A549 (cell line): ENCODE results near the gene PLBD2. TPM values are rescaled to one million over a fixed set of nuclear protein-coding genes. Genes with fewer than 3 reads are reported as not detected.

Experiments
- ATAC-seq, 2 experiments: fragments of 200-7000 bp in 1 of 2; fragments of >200 bp in 1 of 2; cut with Nextera tagmentation in 1 of 2; cut with Tn5 transposase in 1 of 2; 3 replicates each; pipeline versions ENCODE4 v1.8.0 to v1.9.1; 2018 to 2020; ENCODE audit warnings: mild to moderate bottlenecking in 1 of 2, moderate library complexity in 1 of 2
- CTCF ChIA-PET: fragments of 300-600 bp; sonication (Branson Sonifier 250); formaldehyde crosslinking; extraction: SDS; loops from one replicate; lab custom pipeline; 2021; ENCODE audit warnings: antibody characterized with exemption, inconsistent platforms; lab: Yijun Ruan, JAX
- POLR2A ChIA-PET: fragments of 350-600 bp; formaldehyde crosslinking; extraction: SDS; loops from one replicate; lab custom pipeline; 2021; ENCODE audit warnings: antibody characterized with exemption, inconsistent platforms; lab: Yijun Ruan, JAX
- DNase-seq, 2 experiments: peaks; one replicate each; pipeline versions ENCODE4 v3.0.0 to v3.0.0-alpha.2; 2011 to 2016; ENCODE audit warnings: low read depth in 1 of 2, low spot score in 1 of 2
- FAIRE-seq: peaks from 2 replicates; lab custom pipeline; 2011; peaks lifted over from hg19 to GRCh38; lab: Jason Lieb, UNC
- H3K27ac ChIP-seq, 2 experiments: fragments of >200 bp; sonication (Bioruptor Twin); formaldehyde crosslinking; 3 replicates each; pipeline ENCODE4 v1.5.1; 2016 to 2017
- H3K4me1 ChIP-seq: fragments of >200 bp; sonication (Bioruptor Twin); formaldehyde crosslinking; 3 replicates; pipeline ENCODE4 v1.6.1; 2016
- H3K4me2 ChIP-seq: fragments of >200 bp; sonication (Bioruptor Twin); formaldehyde crosslinking; 3 replicates; pipeline ENCODE4 v1.6.1; 2016
- H3K4me3 ChIP-seq: fragments of >200 bp; sonication (Bioruptor Twin); formaldehyde crosslinking; 3 replicates; pipeline ENCODE4 v1.5.1; 2016
- H3K9me3 ChIP-seq: fragments of >200 bp; sonication (Bioruptor Twin); formaldehyde crosslinking; 3 replicates; pipeline ENCODE4 v1.6.1; 2016
- BHLHE40 ChIP-seq: IDR thresholded peaks from 2 replicates; pipeline ENCODE4 v1.6.1; 2012; ENCODE audit warnings: low read depth, low read length, inconsistent platforms
- CBX2 ChIP-seq: fragments of 200-600 bp; sonication (generic); IDR thresholded peaks from 2 replicates; pipeline ENCODE4 v1.6.1; 2016; ENCODE audit warnings: low read depth, mild to moderate bottlenecking, borderline replicate concordance
- CEBPB ChIP-seq, 2 experiments: fragments of >200 bp in 1 of 2; sonication (Bioruptor Twin) in 1 of 2; formaldehyde crosslinking in 1 of 2; IDR thresholded peaks; 2 replicates each; pipeline ENCODE4 v1.6.1; 2012 to 2016
- CHD2 ChIP-seq: fragments of 150-350 bp; IDR thresholded peaks from 2 replicates; pipeline ENCODE4 v1.6.1; 2014; ENCODE audit warnings: low read length; ENCODE audit not compliant: partially characterized antibody
- CHD4 ChIP-seq: fragments of 200-600 bp; sonication (generic); IDR thresholded peaks from 2 replicates; pipeline ENCODE4 v1.6.1; 2016; ENCODE audit warnings: antibody characterized with exemption, mild to moderate bottlenecking, borderline replicate concordance
- EP300 ChIP-seq, 2 experiments: fragments of >200 bp; sonication (Bioruptor Twin); formaldehyde crosslinking; IDR thresholded peaks; 2 replicates in 1 of 2; 3 replicates in 1 of 2; pipeline ENCODE4 v1.6.1; 2016 to 2017
- HEYL ChIP-seq: fragments of 250-450 bp; sonication (Bioruptor Pico); IDR thresholded peaks from 2 replicates; pipeline ENCODE4 v1.8.0; 2021; ENCODE audit warnings: mild to moderate bottlenecking, moderate library complexity
- HOXA7 ChIP-seq: fragments of 250-450 bp; sonication (Bioruptor Pico); IDR thresholded peaks from 2 replicates; pipeline ENCODE4 v1.5.0; 2020; ENCODE audit warnings: mild to moderate bottlenecking, moderate library complexity
- HOXB13 ChIP-seq: fragments of 250-450 bp; sonication (Bioruptor Pico); IDR thresholded peaks from 2 replicates; pipeline ENCODE4 v1.5.0; 2020; ENCODE audit warnings: low read depth, mild to moderate bottlenecking, moderate library complexity
- JUNB ChIP-seq: fragments of >200 bp; sonication (Bioruptor Twin); formaldehyde crosslinking; IDR thresholded peaks from 2 replicates; pipeline ENCODE4 v1.6.1; 2016
- NFE2L2 ChIP-seq: fragments of 150-350 bp; conservative IDR thresholded peaks from 2 replicates; pipeline ENCODE4 v1.6.1; 2014; ENCODE audit warnings: low read length
- POLR2A ChIP-seq: IDR thresholded peaks from 2 replicates; pipeline ENCODE4 v1.6.1; 2012; ENCODE audit warnings: mild to moderate bottlenecking, low read length
- RAD21 ChIP-seq, 2 experiments: fragments of >200 bp in 1 of 2; sonication (Bioruptor Twin) in 1 of 2; formaldehyde crosslinking in 1 of 2; IDR thresholded peaks in 1 of 2; conservative IDR thresholded peaks in 1 of 2; 2 replicates in 1 of 2; 3 replicates in 1 of 2; pipeline ENCODE4 v1.6.1; 2012 to 2018; ENCODE audit warnings: inconsistent platforms in 1 of 2
- RNF2 ChIP-seq: fragments of 200-600 bp; sonication (generic); IDR thresholded peaks from 2 replicates; pipeline ENCODE4 v1.6.1; 2016; ENCODE audit warnings: low read depth, mild to moderate bottlenecking, antibody characterized with exemption, moderate library complexity, borderline replicate concordance
- SREBF2 ChIP-seq: fragments of 450-650 bp; IDR thresholded peaks from 2 replicates; pipeline ENCODE4 v1.6.1; 2014; ENCODE audit warnings: mild to moderate bottlenecking, moderate library complexity
- ZC3H11A ChIP-seq: fragments of 450-650 bp; IDR thresholded peaks from 2 replicates; pipeline ENCODE4 v1.6.1; 2014; ENCODE audit warnings: antibody characterized with exemption, mild to moderate bottlenecking
- ZFP36 ChIP-seq: fragments of 450-650 bp; IDR thresholded peaks from 2 replicates; pipeline ENCODE4 v1.6.1; 2014; ENCODE audit warnings: borderline replicate concordance; ENCODE audit not compliant: partially characterized antibody
- WGBS: methylation state at CpG from one replicate; pipeline ENCODE4 v1.1.6; 2017; ENCODE audit errors: missing lambda C conversion rate; 5-methylcytosine and 5-hydroxymethylcytosine counted together
- polyA plus RNA-seq, 4 experiments: library from polyadenylated mRNA; depleted of rRNA in 3 of 4; stranded (reverse); fragments of >200 nt; fragmentation: RNase III in 1 of 4; extraction: RNeasy Plus Mini Kit Qiagen cat#74134 plus additional on column Dnase treatment in 1 of 4; gene quantifications; 2 replicates in 3 of 4; 3 replicates in 1 of 4; pipeline ENCODE4 v1.2.3, GENCODE V29; 2011 to 2017
- TF ChIP-seq, protein P1 (sequence below): fragments of 450-650 bp; IDR thresholded peaks from 2 replicates; pipeline ENCODE4 v1.6.1; 2014; ENCODE audit warnings: antibody characterized with exemption
- TF ChIP-seq, protein P2 (sequence below): fragments of 150-350 bp; IDR thresholded peaks from 2 replicates; pipeline ENCODE4 v1.6.1; 2014; ENCODE audit warnings: low read depth, mild to moderate bottlenecking, low read length
- TF ChIP-seq, protein P3 (sequence below): fragments of >200 bp; sonication (Bioruptor Twin); formaldehyde crosslinking; IDR thresholded peaks from 3 replicates; pipeline ENCODE4 v1.6.1; 2016
- TF ChIP-seq, protein P4 (sequence below): fragments of 250-450 bp; sonication (Bioruptor Pico); IDR thresholded peaks from 2 replicates; pipeline ENCODE4 v1.5.0; 2020; ENCODE audit warnings: low read depth, mild to moderate bottlenecking, moderate library complexity
- TF ChIP-seq, protein P5 (sequence below): fragments of >200 bp; sonication (Bioruptor Twin); formaldehyde crosslinking; IDR thresholded peaks from 3 replicates; pipeline ENCODE4 v1.5.1; 2016
- TF ChIP-seq, protein P6 (sequence below): IDR thresholded peaks from 2 replicates; pipeline ENCODE4 v1.6.1; 2012

PLBD2 gene
- polyA plus RNA-seq, 2 of the 4 experiments (the other 2 are of a cell fraction): 13.2 to 25.9 TPM

DNA sequence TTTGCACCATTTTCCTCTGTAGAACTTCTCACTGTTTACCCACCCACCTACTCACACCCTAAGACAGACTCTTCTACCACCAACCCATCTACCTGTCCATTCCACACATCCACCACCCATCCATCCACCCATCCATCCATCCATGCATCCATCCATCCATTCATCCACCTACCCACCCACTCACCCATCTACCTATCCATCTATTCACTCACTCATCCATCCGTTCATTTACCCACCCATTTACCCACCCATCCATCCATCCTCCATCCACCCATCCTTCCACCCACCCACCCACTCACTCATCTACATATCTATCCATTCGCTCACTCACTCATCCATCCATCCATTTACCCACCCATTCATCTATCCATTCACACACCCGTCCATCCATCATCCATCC lies 15.1 kb downstream of the PLBD2 start:
- TF ChIP-seq ZC3H11A (no peak), EP300 (IDR thresholded peaks at IDR 0.05) (no peak), HEYL (CRISPR knock-in tag) (no peak), RAD21 (conservative IDR thresholded peaks at IDR 0.05 in 1 of 2, IDR thresholded peaks at IDR 0.05 in 1 of 2) (no peak), BHLHE40 (no peak), POLR2A (no peak), CEBPB (IDR thresholded peaks at IDR 0.05) (no peak), CHD4 (no peak), NFE2L2 (no peak), CBX2 (no peak), RNF2 (no peak), HOXB13 (CRISPR knock-in tag) (no peak), CHD2 (no peak), ZFP36 (no peak)
- TF ChIP-seq, protein P1, sequence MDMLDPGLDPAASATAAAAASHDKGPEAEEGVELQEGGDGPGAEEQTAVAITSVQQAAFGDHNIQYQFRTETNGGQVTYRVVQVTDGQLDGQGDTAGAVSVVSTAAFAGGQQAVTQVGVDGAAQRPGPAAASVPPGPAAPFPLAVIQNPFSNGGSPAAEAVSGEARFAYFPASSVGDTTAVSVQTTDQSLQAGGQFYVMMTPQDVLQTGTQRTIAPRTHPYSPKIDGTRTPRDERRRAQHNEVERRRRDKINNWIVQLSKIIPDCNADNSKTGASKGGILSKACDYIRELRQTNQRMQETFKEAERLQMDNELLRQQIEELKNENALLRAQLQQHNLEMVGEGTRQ: no peak
- TF ChIP-seq, protein P2, sequence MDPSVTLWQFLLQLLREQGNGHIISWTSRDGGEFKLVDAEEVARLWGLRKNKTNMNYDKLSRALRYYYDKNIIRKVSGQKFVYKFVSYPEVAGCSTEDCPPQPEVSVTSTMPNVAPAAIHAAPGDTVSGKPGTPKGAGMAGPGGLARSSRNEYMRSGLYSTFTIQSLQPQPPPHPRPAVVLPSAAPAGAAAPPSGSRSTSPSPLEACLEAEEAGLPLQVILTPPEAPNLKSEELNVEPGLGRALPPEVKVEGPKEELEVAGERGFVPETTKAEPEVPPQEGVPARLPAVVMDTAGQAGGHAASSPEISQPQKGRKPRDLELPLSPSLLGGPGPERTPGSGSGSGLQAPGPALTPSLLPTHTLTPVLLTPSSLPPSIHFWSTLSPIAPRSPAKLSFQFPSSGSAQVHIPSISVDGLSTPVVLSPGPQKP: no peak
- TF ChIP-seq, protein P3, sequence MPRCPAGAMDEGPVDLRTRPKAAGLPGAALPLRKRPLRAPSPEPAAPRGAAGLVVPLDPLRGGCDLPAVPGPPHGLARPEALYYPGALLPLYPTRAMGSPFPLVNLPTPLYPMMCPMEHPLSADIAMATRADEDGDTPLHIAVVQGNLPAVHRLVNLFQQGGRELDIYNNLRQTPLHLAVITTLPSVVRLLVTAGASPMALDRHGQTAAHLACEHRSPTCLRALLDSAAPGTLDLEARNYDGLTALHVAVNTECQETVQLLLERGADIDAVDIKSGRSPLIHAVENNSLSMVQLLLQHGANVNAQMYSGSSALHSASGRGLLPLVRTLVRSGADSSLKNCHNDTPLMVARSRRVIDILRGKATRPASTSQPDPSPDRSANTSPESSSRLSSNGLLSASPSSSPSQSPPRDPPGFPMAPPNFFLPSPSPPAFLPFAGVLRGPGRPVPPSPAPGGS: no peak
- TF ChIP-seq, protein P4, sequence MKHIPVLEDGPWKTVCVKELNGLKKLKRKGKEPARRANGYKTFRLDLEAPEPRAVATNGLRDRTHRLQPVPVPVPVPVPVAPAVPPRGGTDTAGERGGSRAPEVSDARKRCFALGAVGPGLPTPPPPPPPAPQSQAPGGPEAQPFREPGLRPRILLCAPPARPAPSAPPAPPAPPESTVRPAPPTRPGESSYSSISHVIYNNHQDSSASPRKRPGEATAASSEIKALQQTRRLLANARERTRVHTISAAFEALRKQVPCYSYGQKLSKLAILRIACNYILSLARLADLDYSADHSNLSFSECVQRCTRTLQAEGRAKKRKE (CRISPR knock-in tag): no peak
- TF ChIP-seq, protein P5, sequence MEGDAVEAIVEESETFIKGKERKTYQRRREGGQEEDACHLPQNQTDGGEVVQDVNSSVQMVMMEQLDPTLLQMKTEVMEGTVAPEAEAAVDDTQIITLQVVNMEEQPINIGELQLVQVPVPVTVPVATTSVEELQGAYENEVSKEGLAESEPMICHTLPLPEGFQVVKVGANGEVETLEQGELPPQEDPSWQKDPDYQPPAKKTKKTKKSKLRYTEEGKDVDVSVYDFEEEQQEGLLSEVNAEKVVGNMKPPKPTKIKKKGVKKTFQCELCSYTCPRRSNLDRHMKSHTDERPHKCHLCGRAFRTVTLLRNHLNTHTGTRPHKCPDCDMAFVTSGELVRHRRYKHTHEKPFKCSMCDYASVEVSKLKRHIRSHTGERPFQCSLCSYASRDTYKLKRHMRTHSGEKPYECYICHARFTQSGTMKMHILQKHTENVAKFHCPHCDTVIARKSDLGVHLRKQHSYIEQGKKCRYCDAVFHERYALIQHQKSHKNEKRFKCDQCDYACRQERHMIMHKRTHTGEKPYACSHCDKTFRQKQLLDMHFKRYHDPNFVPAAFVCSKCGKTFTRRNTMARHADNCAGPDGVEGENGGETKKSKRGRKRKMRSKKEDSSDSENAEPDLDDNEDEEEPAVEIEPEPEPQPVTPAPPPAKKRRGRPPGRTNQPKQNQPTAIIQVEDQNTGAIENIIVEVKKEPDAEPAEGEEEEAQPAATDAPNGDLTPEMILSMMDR: no peak
- DNase-seq (no peak), FAIRE-seq (no peak), ATAC-seq (no peak)
- no peaks in the 10 kb centered on the region for H3K9me3 ChIP-seq
- no peak overlapping the region for H3K4me2 ChIP-seq
- CTCF ChIA-PET: no interaction called here
- H3K4me3 ChIP-seq: no peak overlapping the region
- WGBS: 87% methylated on average over 3 of the region's 3 CpGs
- no peak overlapping the region for H3K27ac ChIP-seq
- H3K4me1 ChIP-seq: no peaks in the 10 kb centered on the region
- POLR2A ChIA-PET: no interaction called here

DNA sequence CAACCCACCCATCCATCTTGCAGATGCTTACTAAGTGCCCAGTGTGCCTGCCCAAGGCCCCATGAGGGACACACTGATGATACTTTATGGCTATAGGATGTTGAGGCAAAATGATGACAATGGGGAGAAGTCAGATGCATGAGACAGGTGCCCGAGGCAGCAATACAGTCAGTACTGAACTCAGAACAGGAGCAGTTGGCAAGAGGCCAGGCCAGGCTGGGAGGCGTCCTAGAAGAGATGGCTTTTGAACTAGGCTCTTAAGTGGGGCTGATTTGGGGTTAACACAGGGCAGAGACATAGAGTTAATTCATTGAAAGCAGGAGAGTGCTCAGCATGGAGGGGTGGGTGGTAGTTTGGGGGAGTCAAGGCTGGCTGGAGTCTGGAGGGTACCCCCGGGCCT lies 15.6 kb downstream of the PLBD2 start:
- Histone ChIP-seq H3K9me3 (no peaks in the 10 kb centered on the region), H3K4me1 (no peaks in the 10 kb centered on the region), H3K4me2 (no peak overlapping the region), H3K27ac (no peak overlapping the region)
- DNase-seq (no peak), ATAC-seq (no peak)
- ChIA-PET CTCF (interaction anchor here (2.0 kb wide), 1 partner anchor 51 kb away, joined by 6 read pairs; no protein-coding TSS in a partner anchor), POLR2A (no interaction called here)
- TF ChIP-seq, protein P6, sequence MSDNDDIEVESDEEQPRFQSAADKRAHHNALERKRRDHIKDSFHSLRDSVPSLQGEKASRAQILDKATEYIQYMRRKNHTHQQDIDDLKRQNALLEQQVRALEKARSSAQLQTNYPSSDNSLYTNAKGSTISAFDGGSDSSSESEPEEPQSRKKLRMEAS: no peak
- TF ChIP-seq HOXA7 (CRISPR knock-in tag) (no peak), RAD21 (conservative IDR thresholded peaks at IDR 0.05 in 1 of 2, IDR thresholded peaks at IDR 0.05 in 1 of 2) (no peak), SREBF2 (no peak), CBX2 (no peak), CHD4 (no peak), JUNB (no peak), HEYL (CRISPR knock-in tag) (no peak)
- TF ChIP-seq, protein P2: no peak
- TF ChIP-seq, all 56 proteins: peak for 0
- no peak for FAIRE-seq
- H3K4me3 ChIP-seq: no peak overlapping the region
- WGBS: 88% methylated on average over 3 of the region's 3 CpGs
